ELF-1 (cell line): ENCODE results near the gene CCNYL1.
"Not testable (repeated sequence)": the region's sequence is repeated elsewhere in the genome, so short reads cannot be mapped to it uniquely, and the experiment has no call there.

Experiments
- DNase-seq: peaks from one replicate; pipeline ENCODE4 v3.0.0-alpha.2; 2016; ENCODE audit warnings: low read depth, low spot score

The CCNYL1 gene

DNA sequence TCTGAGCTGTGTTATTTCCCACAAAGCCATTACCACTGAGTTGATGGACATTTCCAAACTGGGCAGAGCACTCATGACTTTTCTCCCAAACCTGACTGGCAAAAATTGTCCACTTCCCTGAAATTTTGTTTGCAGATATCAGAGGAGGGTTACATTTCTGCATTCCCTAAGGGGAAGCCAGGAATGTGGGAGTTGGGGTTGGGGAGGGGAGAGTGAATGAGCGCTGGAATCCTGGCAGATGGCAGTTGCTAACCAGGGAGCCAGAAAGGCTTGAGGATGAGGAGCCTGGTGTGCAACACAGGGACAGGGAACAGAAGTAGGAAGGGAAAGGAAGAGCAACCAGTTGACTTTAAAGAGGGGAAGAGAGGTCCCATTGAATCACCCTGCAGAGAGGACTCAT, 14.0 kb upstream of the CCNYL1 start:
- no peak for DNase-seq

GRCh38 chr2:207698301-207698700, 13.1 kb upstream of the CCNYL1 start:
- no peak for DNase-seq

DNA sequence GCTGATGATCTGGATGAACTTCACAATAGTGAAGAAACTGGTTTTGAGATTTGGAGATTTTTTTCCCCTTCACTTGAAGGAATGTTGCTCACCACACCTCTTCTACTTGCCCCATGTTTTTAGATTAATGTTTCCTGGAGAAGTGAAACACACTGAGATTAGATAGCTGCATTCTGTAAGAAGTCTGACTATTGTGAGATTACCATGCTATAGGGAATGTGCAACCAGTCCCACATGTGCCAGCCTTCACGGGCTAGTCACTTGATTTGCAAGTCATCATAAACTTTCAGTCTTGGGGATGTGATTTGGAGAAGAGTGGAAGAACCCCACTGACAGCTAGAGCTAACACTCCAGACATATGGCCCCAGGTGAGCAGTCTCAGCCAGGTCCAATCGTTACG, 7.4 kb upstream of the CCNYL1 start:
- DNase-seq = no peak

GRCh38 chr2:207704671-207705070, 6.8 kb upstream of the CCNYL1 start:
- no peak for DNase-seq

DNA sequence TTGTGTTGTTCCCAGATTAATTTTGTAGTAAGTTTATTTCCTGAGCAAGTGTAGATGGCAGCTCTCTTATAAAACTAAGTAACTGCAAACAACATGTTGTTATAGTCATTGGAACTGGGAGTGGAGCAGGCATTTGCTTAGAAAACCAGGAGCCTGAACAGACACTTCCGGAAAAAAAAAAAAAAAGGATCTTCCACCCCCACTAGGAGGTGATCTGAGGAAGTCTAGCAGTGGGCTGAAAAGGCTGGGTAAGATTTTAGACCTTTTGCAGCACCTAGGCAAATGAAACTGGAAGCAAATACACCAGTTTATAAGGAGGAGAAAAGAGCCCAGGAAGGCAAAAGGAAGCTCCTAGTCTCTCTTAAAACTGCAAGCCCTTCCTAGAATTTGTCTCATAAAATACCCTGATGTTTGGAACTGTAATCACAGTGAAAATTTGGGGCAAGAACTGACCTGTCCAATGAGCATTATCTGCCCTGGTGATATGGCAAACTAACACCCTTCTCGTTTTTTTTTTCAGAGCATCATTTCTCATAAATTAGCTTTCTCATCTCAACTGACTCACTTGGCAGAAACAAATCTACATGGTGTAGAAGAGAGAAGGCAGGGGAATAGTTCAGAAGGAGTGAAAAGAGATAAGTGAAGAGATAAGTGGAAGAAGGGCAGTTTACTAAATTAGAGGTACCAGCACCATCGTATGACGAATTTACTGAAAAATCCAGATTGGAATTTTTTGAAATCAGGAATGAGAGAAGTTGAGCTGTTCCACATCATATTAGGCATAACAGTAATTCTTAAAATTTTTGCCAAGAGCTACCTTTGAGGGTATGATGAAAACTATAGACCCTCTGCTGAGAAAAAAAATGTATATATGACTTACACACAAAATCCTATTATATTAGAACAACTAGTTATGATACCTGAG, 4.2 kb upstream of the CCNYL1 start:
- DNase-seq = peak; percentile 52

DNA sequence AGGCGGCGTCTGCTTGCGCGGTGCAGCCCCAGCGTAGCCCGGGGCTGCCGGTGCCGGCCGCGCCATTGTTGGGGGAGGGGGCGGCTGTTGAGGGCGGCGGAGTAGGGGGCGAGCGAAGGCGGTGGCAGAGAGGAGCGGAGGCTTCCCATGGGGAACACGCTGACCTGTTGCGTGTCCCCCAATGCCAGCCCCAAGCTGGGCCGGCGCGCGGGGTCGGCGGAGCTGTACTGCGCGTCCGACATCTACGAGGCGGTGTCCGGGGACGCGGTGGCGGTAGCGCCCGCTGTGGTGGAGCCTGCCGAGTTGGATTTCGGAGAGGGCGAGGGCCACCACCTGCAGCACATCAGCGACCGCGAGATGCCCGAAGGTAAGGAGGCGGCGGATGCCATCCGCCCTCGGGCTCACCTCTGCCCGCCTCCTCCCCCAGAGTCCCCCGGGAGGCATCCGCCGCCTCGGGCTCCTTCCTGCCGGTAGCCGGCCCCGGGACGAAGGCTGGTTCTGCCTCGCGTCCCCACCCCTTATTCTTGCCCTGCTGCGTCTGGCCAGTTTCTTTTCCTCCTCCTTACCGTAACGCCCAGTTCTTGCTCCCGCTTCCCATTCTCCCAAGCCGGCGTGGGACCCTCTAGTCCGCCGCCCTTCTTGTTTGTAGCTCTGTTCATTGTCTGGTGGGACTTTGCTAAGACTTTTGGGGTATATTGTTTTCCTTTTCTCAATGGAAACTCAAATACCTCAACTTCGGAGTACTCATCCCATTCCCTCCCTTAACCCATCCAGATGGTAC, 500 bp downstream of the CCNYL1 start:
- DNase-seq = peak; percentile 76

DNA sequence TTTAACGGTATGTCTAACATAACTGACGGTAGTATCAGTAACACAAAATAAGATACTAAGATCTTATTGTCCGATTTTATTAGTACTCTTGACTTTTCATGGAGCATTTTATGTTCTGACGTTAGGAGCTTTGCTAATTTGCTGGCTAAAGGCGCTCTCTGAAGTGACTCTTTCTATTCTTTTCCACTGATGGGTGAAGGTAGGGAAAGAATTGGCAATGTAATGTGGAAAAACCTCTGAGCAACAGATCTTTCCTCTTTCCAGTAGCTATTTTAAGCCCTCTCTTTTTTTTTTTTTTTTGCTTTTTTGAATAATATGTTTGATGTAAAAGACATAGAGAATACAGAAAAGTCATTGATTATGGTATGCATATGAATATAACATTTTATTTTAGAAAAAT, 4.6 kb downstream of the CCNYL1 start:
- DNase-seq = no peak

- DNase-seq = no peak
Measured at GRCh38 chr2:207718521-207718920, 7.1 kb downstream of the CCNYL1 start.

DNA sequence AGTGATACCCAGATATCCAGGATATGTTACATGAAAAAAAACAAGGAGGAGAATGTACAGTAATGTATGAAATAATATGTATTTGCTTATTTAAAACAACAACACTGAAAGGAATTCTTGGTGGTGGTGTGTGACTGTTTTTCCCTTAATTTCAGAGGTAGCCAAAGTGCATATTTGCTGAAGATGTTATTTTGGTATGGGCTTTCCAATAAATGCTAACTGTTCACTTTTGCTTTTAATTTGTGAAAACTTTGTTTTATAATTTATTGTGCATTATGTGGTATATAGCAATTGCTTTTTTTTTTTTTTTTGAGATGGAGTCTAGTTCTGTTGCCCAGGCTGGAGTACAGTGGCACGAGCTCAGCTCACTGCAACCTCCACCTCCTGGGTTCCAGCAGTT, 7.6 kb downstream of the CCNYL1 start:
- no peak for DNase-seq

DNA sequence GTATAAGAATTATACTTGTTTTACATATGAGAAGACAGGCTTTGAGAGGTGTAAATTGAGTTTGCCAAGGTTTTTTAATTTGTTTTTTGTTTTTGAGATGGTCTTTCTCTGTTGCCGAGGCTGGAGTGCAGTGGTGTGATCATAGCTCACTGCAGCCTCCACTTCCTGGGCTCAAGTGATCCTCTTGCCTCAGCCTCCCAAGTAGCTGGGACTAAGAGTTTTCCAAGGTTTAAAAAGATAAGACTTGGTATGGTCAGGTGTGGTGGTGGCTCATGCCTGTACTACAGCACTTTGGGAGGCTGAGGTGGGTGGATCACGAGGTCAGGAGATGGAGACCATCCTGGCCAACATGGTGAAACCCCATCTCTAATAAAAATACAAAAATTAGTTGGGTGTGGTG, 8.2 kb downstream of the CCNYL1 start:
- DNase-seq = not testable (repeated sequence)

DNA sequence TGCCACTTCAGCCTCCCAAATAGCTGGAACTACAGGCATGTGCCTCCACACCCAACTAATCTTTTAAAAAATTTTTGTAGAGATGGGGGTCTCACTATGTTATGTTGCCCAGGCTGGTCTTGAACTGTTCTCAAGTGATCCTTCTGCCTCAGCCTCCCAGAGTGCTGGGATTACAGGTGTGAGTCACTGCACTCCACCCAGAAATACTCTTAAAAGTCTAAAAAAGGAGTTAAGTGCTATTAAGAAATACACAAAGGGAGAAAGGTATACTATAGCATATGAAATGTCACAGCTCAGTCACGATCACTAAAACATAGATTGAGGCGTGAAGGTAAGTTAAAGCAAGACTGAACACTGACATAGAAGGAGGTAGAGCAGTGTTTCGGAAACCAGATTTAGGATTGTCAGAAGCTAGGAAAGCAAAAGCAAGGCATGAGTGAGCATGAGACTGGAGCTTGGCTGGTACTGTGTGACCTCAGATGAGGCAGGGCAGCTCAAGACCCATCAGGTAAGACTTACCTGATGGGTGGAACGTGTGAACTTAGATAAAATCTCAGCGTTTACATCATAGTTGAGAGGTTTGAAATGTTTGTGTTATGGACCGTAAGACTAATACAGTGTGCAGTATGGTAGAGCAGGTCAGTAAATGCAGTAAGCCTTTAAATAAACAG, 9.2 kb downstream of the CCNYL1 start:
- DNase-seq = no peak

DNA sequence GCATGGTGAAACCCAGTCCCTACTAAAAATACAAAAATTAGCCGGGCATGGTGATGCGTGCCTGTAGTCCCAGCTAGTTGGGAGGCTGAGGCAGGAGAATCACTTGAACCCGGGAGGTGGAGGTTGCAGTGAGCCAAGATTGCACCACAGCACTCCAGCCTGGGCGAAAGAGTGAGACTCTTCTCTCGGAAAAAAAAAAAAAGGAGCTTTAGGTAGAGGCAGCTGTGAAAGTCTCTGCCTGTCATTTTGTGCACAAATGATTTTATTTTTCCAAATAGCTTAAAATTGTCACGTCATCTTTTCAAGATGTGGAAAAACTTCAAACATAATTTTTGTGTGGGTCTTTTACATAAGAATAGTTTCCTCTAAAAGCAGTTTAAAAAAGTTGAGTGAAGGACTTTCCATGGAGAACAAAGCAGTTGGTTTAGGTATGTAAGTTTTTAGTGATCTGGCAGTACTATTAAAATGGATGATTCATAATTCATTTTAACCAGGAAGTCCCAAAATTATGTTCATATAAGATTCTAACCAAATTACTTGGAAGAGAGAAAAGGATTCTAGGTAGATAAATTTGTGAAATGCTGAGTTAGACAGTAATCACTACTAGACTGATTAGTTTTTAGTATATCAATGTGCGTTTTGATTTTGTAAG, 11.5 kb downstream of the CCNYL1 start:
- no peak for DNase-seq

- not testable (repeated sequence) for DNase-seq
Measured at GRCh38 chr2:207723425-207723787, 12.0 kb downstream of the CCNYL1 start.

DNA sequence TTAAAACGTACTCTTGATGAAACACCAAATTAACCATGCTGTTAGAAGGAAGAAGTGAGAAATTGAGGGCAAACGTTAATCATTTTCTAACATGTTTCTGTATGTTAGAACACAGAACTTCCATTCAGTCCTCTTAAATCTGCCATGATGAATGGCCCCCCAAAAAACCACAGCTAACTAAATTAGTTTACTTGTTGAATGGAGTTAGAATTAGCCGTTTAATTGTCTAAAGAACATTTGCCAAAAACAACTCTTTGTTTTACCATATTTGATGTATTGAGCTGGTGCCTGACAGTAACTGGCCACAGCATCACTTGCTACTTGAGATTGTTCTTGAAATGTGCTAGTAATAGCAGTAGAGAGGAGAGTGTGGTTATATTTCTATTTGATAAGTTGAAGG, 12.7 kb downstream of the CCNYL1 start:
- DNase-seq = no peak

- DNase-seq = no peak
Measured at GRCh38 chr2:207725873-207726578, 14.6 kb downstream of the CCNYL1 start.

DNA sequence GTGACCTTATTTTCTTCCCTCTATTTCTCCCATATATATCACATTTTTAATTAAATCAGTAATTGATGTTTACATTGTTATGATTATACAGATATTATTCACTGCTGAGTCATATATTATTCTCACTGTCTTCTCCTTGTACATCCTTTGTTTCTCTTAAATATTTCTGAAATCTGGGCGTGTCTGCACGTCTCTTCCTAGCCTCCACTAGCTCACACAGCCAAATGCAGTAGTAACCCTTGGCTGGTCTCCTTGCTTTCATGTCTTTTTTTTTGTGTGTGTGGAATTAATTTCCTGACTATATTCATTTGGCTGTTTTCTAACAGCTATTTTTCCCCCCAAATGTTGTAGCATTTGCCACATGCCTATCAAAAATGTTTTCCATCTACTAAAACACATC, 15.8 kb downstream of the CCNYL1 start:
- no peak for DNase-seq

DNA sequence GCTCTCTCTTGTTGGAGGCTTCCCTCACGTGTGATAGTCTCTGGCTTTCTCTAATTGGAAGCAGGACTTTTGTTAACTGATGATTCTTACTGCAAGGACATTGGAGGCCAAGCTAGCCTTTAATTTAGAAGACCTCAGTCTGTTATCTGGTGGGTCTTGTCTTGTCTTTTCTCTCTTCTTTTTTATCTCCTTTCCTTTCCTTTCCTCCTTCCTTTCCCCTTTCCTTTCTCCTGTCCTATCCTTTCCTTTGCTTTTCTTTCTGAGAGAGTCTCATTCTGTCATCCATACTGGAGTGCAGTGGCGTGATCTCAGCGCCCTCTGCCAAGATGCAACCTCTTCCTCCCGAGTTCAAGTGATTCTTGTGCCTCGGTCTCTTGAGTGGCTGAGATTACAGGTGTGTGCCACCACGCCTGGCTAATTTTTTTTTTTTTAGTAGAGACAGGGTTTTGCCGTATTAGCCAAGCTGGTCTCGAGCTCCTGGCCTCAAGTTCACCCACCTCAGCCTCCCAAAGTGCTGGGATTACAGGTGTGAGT, 18.1 kb downstream of the CCNYL1 start:
- DNase-seq = no peak

GRCh38 chr2:207731138-207731537, 19.7 kb downstream of the CCNYL1 start:
- no peak for DNase-seq

DNA sequence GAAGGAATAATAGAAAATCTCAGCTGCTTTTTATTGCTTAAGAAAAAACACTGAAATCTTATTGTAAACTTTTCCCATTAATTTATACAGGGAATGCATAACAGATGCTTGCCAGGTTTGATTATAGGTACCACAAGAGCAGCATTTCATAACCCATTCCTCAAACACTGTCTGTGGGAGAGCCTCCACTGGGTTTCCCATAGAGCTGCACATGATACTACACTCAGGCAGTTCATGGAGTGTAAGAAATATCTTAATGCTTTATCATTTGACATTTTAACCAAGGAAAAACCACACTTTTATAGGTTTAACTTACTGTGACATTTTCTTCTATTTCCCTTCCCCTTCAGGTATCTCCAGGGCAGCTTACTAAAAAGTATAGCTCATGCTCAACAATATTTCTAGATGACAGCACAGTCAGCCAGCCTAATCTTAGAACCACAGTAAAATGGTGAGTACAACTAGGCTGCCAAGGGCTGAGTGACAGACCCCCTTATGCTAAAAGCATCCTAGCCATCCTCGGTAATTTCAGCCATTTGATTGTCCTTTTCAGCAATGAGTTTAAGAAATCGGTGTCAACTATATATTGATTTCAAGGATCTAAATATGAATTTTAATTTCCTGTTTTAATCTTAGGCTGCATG, 22.3 kb downstream of the CCNYL1 start:
- DNase-seq = no peak

DNA sequence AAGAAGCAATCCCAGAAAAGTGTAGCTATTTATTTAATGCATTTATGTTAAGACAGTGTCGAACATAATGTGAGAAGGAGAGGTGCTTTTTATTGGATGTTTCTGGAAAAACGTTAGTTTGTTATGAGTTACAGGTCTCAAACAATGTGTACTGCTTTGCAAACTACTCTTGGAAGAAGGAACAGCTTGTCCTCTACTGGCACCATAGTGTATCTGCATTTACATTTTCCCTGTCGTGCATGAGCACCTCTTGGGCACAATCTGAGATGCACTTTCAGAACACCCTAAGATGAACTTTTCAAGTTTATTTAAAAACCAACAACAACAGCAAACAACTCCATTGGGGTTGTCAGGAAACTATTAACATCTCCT, 22.8 kb downstream of the CCNYL1 start:
- no peak for DNase-seq
